ENCODE data around the gene TMPRSS3.

TMPRSS3 gene

GRCh38 chr21:42443876-42444744 is 48.3 kb upstream of the TMPRSS3 start:
- Histone ChIP-seq H3K36me3 (ENCODE audit: low read length) (no peaks in the 10 kb centered on the region), H3K4me2 (ENCODE audit: low read depth, low read length, poor library complexity, severe bottlenecking) (no peak overlapping the region), H3K4me3 (ENCODE audit: insufficient read depth, low read length, poor library complexity, severe bottlenecking) (no peak overlapping the region), H3K9me2 (replicated peaks; ENCODE audit: insufficient read depth, low read length) (no peaks in the 10 kb centered on the region), H3K27ac (ENCODE audit: low read depth, low read length) (no peak overlapping the region), H3K79me2 (ENCODE audit: insufficient read depth, low read length) (no peaks in the 10 kb centered on the region), H3K9me3 (ENCODE audit: insufficient read depth, low read length) (no peaks in the 10 kb centered on the region), H3K27me3 (ENCODE audit: low read length) (no peaks in the 10 kb centered on the region), H4K20me1 (ENCODE audit: low read depth, low read length) (no peaks in the 10 kb centered on the region), H2AFZ (ENCODE audit: low read depth, low read length, severe bottlenecking) (no peak overlapping the region), H3F3A (ENCODE audit: insufficient read depth) (no peaks in the 10 kb centered on the region), H3K9ac (ENCODE audit: low read length) (no peak overlapping the region)
- TF ChIP-seq CTCF (IDR thresholded peaks at IDR 0.05; ENCODE audit: insufficient read depth, low read length, poor library complexity, severe bottlenecking) (no peak), EZH2phosphoT487 (conservative IDR thresholded peaks at IDR 0.05; ENCODE audit: low read length) (no peak)

- Histone ChIP-seq H3K9me2 (replicated peaks; ENCODE audit: insufficient read depth, low read length) (no peaks in the 10 kb centered on the region), H3K4me3 (ENCODE audit: insufficient read depth, low read length, poor library complexity, severe bottlenecking) (no peak overlapping the region), H2AFZ (ENCODE audit: low read depth, low read length, severe bottlenecking) (no peak overlapping the region), H3K9ac (ENCODE audit: low read length) (no peak overlapping the region), H4K20me1 (ENCODE audit: low read depth, low read length) (no peaks in the 10 kb centered on the region), H3K27ac (ENCODE audit: low read depth, low read length) (no peak overlapping the region), H3F3A (ENCODE audit: insufficient read depth) (no peaks in the 10 kb centered on the region), H3K36me3 (ENCODE audit: low read length) (no peaks in the 10 kb centered on the region), H3K4me2 (ENCODE audit: low read depth, low read length, poor library complexity, severe bottlenecking) (no peak overlapping the region), H3K79me2 (ENCODE audit: insufficient read depth, low read length) (no peaks in the 10 kb centered on the region), H3K27me3 (ENCODE audit: low read length) (no peaks in the 10 kb centered on the region), H3K9me3 (ENCODE audit: insufficient read depth, low read length) (no peaks in the 10 kb centered on the region)
- TF ChIP-seq CTCF (IDR thresholded peaks at IDR 0.05; ENCODE audit: insufficient read depth, low read length, poor library complexity, severe bottlenecking) (no peak), EZH2phosphoT487 (conservative IDR thresholded peaks at IDR 0.05; ENCODE audit: low read length) (no peak)
Measured at GRCh38 chr21:42443181-42443785, 47.4 kb upstream of the TMPRSS3 start.

GRCh38 chr21:42441963-42442362 is 46.1 kb upstream of the TMPRSS3 start:
- Histone ChIP-seq H3F3A (ENCODE audit: insufficient read depth) (no peaks in the 10 kb centered on the region), H3K4me2 (ENCODE audit: low read depth, low read length, poor library complexity, severe bottlenecking) (no peak overlapping the region), H4K20me1 (ENCODE audit: low read depth, low read length) (no peaks in the 10 kb centered on the region), H3K4me3 (ENCODE audit: insufficient read depth, low read length, poor library complexity, severe bottlenecking) (no peak overlapping the region), H3K79me2 (ENCODE audit: insufficient read depth, low read length) (no peaks in the 10 kb centered on the region), H3K27me3 (ENCODE audit: low read length) (no peaks in the 10 kb centered on the region), H2AFZ (ENCODE audit: low read depth, low read length, severe bottlenecking) (no peak overlapping the region), H3K27ac (ENCODE audit: low read depth, low read length) (no peak overlapping the region), H3K9me3 (ENCODE audit: insufficient read depth, low read length) (no peaks in the 10 kb centered on the region), H3K36me3 (ENCODE audit: low read length) (no peaks in the 10 kb centered on the region), H3K9me2 (replicated peaks; ENCODE audit: insufficient read depth, low read length) (no peaks in the 10 kb centered on the region), H3K9ac (ENCODE audit: low read length) (no peak overlapping the region)
- TF ChIP-seq EZH2phosphoT487 (conservative IDR thresholded peaks at IDR 0.05; ENCODE audit: low read length) (no peak), CTCF (IDR thresholded peaks at IDR 0.05; ENCODE audit: insufficient read depth, low read length, poor library complexity, severe bottlenecking) (no peak)

All from SU-DHL-6 (cell line).